Measurements from ENCODE around the gene RBBP8NL.

The RBBP8NL gene

GRCh38 chr20:62396367-62397239 lies 30.7 kb downstream of the RBBP8NL start:
- Histone ChIP-seq H3K4me2 (ENCODE audit: low read depth, low read length, poor library complexity, severe bottlenecking) (no peak overlapping the region), H3K4me3 (ENCODE audit: insufficient read depth, low read length, poor library complexity, severe bottlenecking) (no peak overlapping the region), H3K9me2 (replicated peaks; ENCODE audit: insufficient read depth, low read length) (no peaks in the 10 kb centered on the region), H3F3A (ENCODE audit: insufficient read depth) (0 out of 2 replicates have a peak, but pooled peaks cover 3% of the 10 kb centered on the region), H3K27me3 (ENCODE audit: low read length) (no peaks in the 10 kb centered on the region), H4K20me1 (ENCODE audit: low read depth, low read length) (no peaks in the 10 kb centered on the region), H3K79me2 (ENCODE audit: insufficient read depth, low read length) (no peaks in the 10 kb centered on the region), H3K36me3 (ENCODE audit: low read length) (no peaks in the 10 kb centered on the region), H3K9ac (ENCODE audit: low read length) (no peak overlapping the region), H2AFZ (ENCODE audit: low read depth, low read length, severe bottlenecking) (no peak overlapping the region), H3K27ac (ENCODE audit: low read depth, low read length) (no peak overlapping the region), H3K9me3 (ENCODE audit: insufficient read depth, low read length) (no peaks in the 10 kb centered on the region)
- TF ChIP-seq EZH2phosphoT487 (conservative IDR thresholded peaks at IDR 0.05; ENCODE audit: low read length) = no peak
- TF ChIP-seq CTCF (IDR thresholded peaks at IDR 0.05; ENCODE audit: insufficient read depth, low read length, poor library complexity, severe bottlenecking) = no peak

- Histone ChIP-seq H3K27me3 (ENCODE audit: low read length) (no peaks in the 10 kb centered on the region), H3K36me3 (ENCODE audit: low read length) (no peaks in the 10 kb centered on the region), H3K4me3 (ENCODE audit: insufficient read depth, low read length, poor library complexity, severe bottlenecking) (no peak overlapping the region), H3K9ac (ENCODE audit: low read length) (no peak overlapping the region), H4K20me1 (ENCODE audit: low read depth, low read length) (no peaks in the 10 kb centered on the region), H3K9me2 (replicated peaks; ENCODE audit: insufficient read depth, low read length) (no peaks in the 10 kb centered on the region), H3K9me3 (ENCODE audit: insufficient read depth, low read length) (no peaks in the 10 kb centered on the region), H3F3A (ENCODE audit: insufficient read depth) (0 out of 2 replicates have a peak, but pooled peaks cover 3% of the 10 kb centered on the region), H3K4me2 (ENCODE audit: low read depth, low read length, poor library complexity, severe bottlenecking) (no peak overlapping the region), H3K79me2 (ENCODE audit: insufficient read depth, low read length) (no peaks in the 10 kb centered on the region), H3K27ac (ENCODE audit: low read depth, low read length) (no peak overlapping the region), H2AFZ (ENCODE audit: low read depth, low read length, severe bottlenecking) (no peak overlapping the region)
- TF ChIP-seq EZH2phosphoT487 (conservative IDR thresholded peaks at IDR 0.05; ENCODE audit: low read length) = no peak
- no peak for TF ChIP-seq CTCF (IDR thresholded peaks at IDR 0.05; ENCODE audit: insufficient read depth, low read length, poor library complexity, severe bottlenecking)
Observed at GRCh38 chr20:62395311-62396242, 31.8 kb downstream of the RBBP8NL start.

- H3K9ac ChIP-seq (ENCODE audit: low read length) = no peak overlapping the region
- TF ChIP-seq EZH2phosphoT487 (conservative IDR thresholded peaks at IDR 0.05; ENCODE audit: low read length) = no peak
- TF ChIP-seq CTCF (IDR thresholded peaks at IDR 0.05; ENCODE audit: insufficient read depth, low read length, poor library complexity, severe bottlenecking) = no peak
Observed at GRCh38 chr20:62394248-62395245, 32.8 kb downstream of the RBBP8NL start.

More at GRCh38 chr20:62394248-62395245, 32.8 kb downstream of the RBBP8NL start:
- no peaks in the 10 kb centered on the region for H3K27me3 ChIP-seq (ENCODE audit: low read length)
- no peak overlapping the region for H3K27ac ChIP-seq (ENCODE audit: low read depth, low read length)
- H3F3A ChIP-seq (ENCODE audit: insufficient read depth) = peaks cover 14% of the 10 kb centered on the region
- no peaks in the 10 kb centered on the region for H4K20me1 ChIP-seq (ENCODE audit: low read depth, low read length)
- H2AFZ ChIP-seq (ENCODE audit: low read depth, low read length, severe bottlenecking) = no peak overlapping the region
- no peak overlapping the region for H3K4me2 ChIP-seq (ENCODE audit: low read depth, low read length, poor library complexity, severe bottlenecking)
- no peak overlapping the region for H3K4me3 ChIP-seq (ENCODE audit: insufficient read depth, low read length, poor library complexity, severe bottlenecking)
- no peaks in the 10 kb centered on the region for H3K79me2 ChIP-seq (ENCODE audit: insufficient read depth, low read length)
- no peaks in the 10 kb centered on the region for H3K9me2 ChIP-seq (replicated peaks; ENCODE audit: insufficient read depth, low read length)
- no peaks in the 10 kb centered on the region for H3K9me3 ChIP-seq (ENCODE audit: insufficient read depth, low read length)
- H3K36me3 ChIP-seq (ENCODE audit: low read length) = 0 out of 2 replicates have a peak, but pooled peaks cover 3% of the 10 kb centered on the region
